DMS114 treated with DMSO at 0.1 percent for 48 hours (cell line): Measurements from ENCODE around the gene PARP14.

Experiments used
- DNase-seq: peaks from one replicate; lab custom pipeline; 2025; ENCODE audit not compliant: unreplicated experiment; lab: John Stamatoyannopoulos, UW

PARP14 gene

DNA sequence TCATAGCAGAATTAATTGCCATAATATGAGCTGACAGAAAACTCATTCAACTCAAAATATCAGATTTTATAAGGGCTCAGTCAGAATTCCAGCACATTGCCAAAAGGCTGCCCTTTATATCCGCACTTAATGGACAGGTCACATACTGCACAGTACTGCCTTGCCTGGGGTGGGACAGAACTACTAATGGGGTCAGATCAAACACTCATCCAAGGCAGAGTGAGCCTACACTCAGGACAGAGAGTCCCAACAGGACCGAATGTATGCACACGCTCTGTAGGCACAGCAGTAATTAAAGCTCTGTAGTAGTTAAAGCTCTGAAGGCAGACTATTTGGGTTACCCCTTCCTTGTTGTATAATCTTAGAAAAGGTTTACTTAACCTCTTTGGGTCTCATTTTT, 85.8 kb downstream of the PARP14 start:
- no peak for DNase-seq

DNA sequence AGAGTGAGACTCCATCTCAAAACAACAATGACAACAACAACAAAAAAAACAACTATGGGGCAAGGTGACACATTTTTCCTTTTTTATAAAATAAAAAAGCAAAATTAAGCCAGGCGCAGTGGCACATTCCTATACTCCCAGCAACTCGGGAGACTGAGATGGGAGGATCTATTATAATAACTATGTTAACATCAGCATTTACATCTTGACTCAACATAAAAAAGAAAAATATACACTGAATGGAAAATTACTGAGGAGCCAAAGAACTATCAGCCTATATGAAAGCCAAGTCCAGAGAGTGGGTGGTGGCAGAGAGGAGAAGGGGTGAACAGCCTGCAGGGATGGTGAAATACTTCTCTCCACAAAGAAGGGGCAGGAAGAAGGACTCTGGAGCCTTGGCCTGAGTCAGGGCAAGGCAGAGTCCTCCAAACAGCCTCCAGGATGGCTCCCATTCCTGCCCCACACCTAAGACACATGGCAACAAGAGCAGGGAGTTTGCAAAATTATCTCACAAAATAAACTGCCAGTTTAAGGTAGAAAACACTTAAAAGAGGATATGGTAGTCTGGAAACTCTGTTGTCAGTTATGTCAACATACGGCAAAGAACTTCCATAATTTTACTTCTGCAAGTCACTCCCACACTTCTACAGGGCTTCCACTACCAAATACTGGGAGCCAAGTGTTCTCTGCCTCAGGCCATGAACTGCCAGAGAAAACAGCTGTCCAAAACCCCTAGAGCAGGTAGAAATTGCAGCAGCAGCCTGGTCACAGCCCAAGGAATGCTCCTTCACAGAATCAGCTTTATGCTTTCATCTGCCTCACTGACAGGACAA, 87.1 kb downstream of the PARP14 start:
- no peak for DNase-seq

DNA sequence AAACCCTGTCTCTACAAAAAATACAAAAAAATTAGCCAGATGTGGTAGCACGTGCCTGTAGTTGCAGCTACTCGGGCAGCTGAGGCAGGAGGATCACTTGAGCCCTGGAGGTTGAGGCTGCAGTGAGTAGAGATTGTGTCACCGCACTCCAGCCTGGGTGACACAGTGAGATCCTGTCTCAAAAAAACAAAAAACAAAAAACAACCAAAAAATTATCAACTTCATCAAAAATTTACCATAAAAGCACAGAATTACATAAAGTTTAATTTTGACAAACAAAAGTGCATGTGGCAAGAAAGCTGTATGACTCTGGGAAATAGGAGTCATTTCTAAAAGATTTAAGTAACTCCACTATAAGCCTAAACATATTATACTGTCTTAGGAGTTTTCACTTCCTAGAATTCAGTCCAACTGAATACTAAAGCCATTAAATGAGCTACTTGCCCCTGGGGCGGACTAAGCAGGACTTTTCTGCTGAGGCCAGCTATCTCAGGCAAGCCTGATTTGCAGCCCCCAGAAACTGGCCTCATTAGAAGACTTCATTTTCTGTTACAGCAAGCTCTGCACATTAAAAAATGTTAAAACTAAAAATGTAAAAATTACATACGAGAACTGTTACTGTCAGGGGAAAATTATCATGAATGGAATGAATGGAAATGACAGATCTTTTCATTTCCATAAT, 90.0 kb downstream of the PARP14 start:
- no peak for DNase-seq

DNA sequence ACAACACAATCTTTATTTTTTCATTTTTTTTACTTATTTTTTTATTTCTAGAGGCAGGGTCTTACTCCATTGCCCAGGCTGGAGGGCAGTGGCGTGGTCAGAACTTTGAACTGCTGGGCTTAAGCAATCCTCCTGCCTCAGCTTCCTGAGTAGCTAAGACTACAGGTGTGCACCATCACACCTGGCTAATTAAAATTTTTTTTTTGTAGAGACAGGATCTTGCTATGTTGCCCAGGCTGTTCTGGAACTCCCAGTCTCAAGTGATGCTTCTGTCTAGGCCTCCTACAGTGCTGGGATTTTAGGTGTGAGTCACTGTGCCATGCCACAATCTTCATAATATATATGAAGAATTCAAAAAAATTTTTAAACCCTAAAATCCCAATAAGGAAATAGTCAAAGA, 92.2 kb downstream of the PARP14 start:
- DNase-seq, result no peak

DNA sequence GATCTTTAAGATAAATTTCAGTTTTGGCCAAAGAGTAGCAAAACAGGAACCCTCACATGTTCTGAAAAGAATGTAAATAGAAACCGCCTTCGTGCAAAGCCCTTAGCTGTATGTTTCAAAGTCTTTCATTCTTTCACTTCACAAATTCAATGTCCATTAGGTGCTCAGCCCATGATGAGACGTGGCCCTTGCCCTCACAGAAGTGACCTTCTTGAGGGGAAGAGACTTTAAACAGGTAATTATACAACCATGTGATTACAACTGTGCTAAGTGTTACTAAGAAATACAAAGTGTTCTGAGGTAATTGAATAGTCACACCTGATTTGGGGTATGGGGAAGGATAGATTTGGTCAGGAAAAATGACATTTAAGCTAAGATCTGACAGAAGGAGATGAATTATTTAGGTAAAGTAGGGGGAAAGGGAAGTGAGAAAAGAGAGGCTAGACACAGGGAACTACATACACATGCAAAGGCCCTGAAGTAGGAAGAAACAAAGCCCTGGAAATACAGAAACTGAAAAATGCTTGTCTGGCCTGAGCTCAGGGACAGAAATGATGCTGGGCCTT, 93.4 kb downstream of the PARP14 start:
- no peak for DNase-seq

DNA sequence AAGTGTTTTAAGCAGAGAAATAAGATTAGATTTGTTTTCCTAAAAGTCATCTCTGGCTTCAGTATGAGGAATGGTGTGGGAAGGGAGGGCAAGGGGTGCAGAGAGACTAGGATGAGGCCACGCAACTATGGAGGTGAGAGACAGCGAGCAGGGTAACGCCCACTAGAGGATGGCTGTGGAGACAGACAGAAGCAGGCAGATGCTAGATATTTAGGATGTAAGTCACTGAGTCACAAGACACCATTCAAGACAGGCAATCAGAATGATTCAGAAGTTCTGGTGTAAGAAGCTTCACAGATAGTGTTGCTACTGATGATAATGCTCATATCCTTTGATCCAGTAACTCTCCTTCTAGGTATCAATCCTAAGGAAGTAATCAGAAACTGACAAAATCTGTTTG, 93.9 kb downstream of the PARP14 start:
- DNase-seq, result no peak

DNA sequence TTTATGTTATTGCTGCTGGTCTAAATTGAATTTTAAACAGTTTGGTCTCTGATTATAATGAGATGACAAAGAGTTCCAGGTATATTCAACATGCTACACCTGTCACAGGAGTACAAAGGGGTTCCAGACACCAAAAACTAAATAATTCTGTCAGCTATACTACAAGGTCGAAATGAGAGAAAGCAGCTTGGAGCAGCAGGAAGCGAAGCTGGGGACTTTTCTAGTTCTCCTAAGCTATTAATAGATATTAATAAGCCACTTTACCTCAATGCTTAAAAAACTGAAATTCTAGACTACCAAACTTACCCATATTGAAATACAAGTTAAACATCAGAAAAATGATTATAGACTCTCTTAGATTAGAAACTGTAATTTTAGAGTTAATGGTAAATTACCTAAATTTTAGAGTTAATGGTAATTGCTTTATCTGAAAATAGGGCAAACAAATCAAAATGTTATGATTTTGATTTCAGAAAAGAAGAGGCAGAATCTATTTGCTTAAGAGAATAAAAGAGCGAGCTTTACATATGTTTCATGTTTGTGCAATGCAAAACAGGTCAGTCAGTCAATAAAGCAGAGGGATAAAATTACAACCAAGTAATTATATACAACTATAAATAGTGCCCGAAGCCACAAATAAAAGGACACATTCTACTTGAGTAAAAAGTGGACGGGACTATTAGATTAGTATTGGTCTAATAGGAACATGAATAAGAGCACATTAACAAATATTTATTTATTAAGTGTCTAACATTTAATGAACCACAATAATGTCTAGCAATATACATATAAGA, 96.2 kb downstream of the PARP14 start:
- DNase-seq, result no peak

DNA sequence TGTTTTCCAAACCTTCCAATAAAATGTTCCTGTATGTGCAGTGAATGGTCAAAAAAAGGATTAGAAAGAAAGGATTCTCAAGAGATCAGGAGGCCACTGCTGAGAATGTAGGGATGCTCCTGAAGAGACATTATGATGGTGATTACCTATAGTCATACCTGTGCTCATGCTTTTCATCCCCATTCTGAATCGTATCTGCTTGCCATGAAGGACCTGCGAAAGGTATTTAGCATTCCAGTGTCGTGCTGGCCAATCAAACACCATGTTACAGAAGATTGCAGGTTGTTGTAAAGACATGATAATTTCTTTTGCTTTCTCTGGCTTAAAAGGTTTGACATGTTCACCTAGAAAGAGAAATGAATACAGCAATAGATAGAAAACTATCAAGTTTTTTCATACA, 96.9 kb downstream of the PARP14 start:
- no peak for DNase-seq
